ENCODE measurements around the gene AGAP3.

- TF ChIP-seq CTCF (IDR thresholded peaks at IDR 0.05) (no peak), POLR2A (IDR thresholded peaks at IDR 0.05) (no peak), EP300 (IDR thresholded peaks at IDR 0.05) (no peak)
These were observed 53.5 kb downstream of the AGAP3 start for GRCh38 chr7:151139791-151140190.

Data from ovary (tissue), 3 donors.